ENCODE measurements around the gene PCK1.

GRCh38 chr20:57563522-57563921, 2.6 kb downstream of the PCK1 start:
- no peak for TF ChIP-seq CTCF (IDR thresholded peaks at IDR 0.05)
- TF ChIP-seq POLR2AphosphoS5 (IDR thresholded peaks at IDR 0.05; ENCODE audit: low read depth, low read length) = no peak
- TF ChIP-seq, protein P1, sequence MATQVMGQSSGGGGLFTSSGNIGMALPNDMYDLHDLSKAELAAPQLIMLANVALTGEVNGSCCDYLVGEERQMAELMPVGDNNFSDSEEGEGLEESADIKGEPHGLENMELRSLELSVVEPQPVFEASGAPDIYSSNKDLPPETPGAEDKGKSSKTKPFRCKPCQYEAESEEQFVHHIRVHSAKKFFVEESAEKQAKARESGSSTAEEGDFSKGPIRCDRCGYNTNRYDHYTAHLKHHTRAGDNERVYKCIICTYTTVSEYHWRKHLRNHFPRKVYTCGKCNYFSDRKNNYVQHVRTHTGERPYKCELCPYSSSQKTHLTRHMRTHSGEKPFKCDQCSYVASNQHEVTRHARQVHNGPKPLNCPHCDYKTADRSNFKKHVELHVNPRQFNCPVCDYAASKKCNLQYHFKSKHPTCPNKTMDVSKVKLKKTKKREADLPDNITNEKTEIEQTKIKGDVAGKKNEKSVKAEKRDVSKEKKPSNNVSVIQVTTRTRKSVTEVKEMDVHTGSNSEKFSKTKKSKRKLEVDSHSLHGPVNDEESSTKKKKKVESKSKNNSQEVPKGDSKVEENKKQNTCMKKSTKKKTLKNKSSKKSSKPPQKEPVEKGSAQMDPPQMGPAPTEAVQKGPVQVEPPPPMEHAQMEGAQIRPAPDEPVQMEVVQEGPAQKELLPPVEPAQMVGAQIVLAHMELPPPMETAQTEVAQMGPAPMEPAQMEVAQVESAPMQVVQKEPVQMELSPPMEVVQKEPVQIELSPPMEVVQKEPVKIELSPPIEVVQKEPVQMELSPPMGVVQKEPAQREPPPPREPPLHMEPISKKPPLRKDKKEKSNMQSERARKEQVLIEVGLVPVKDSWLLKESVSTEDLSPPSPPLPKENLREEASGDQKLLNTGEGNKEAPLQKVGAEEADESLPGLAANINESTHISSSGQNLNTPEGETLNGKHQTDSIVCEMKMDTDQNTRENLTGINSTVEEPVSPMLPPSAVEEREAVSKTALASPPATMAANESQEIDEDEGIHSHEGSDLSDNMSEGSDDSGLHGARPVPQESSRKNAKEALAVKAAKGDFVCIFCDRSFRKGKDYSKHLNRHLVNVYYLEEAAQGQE (IDR thresholded peaks at IDR 0.05; ENCODE audit: insufficient read depth in 1 of 2, low read depth in 2 of 2, low read length in 1 of 2) = no peak

Measured in Panc1 (cell line).